NAMALWA (cell line): Measurements from ENCODE around the gene CHST9.
"Not testable (repeated sequence)": the region's sequence is repeated elsewhere in the genome, so short reads cannot be mapped to it uniquely, and the experiment has no call there.

Source experiments
- DNase-seq: peaks from one replicate; pipeline ENCODE4 v3.0.0-alpha.2; 2015; ENCODE audit warnings: low spot score

CHST9 gene

DNA sequence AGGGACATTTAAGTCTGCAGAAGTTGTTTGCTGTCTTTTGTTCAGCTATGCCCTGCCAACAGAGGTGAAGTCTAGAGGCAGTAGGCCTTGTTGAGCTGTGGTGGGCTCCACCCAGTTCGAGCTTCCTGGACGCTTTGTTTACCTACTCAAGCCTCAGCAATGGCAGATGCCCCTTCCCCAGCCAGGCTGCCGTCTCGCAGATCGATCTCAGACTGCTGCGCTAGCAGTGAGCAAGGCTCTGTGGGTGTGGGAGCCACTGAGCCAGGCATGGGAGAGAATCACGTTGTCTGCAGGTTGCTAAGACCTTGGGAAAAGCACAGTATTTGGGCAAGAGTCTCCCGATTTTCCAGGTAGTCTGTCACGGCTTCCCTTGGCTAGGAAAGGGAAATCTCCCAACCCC is 91.8 kb downstream of the CHST9 start:
- not testable (repeated sequence) for DNase-seq

DNA sequence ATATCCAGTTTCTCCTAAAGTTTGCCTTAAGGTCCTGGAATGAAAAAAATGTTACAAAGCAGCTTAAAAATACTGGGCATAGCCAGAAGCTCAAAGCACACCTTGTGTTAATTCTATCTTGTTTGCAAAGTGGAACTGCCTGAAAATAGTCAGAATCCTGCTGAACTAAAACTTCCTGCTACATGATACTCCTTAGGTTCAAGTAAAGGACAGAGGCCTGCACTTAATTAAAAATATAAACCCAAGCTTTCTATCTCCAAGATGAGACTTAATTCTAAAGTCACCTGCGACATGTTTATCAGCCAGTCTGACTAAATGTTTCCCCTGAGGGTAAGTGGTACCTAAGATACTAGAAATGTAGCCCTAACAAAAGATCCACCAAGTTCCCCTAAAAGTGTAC is 103.4 kb downstream of the CHST9 start:
- DNase-seq, result no peak

DNA sequence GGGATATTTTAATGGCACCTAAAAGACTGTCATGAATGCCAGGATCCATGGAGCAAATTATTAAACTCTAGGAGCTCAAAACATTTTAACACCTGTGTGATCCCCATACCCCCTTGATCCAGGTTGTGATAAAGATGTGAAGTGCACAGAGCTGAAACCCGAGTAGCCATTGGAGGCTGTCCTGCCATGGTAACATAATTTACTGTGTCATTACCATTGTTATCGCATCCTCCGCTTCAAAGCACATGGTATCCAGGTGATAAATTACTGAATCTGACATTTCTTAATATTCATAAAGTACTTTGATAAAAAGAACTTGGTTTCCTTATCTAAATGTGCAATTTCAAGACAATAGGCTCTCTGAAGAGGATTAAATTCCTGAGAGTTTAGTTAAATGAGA is 109.3 kb downstream of the CHST9 start:
- no peak for DNase-seq

DNA sequence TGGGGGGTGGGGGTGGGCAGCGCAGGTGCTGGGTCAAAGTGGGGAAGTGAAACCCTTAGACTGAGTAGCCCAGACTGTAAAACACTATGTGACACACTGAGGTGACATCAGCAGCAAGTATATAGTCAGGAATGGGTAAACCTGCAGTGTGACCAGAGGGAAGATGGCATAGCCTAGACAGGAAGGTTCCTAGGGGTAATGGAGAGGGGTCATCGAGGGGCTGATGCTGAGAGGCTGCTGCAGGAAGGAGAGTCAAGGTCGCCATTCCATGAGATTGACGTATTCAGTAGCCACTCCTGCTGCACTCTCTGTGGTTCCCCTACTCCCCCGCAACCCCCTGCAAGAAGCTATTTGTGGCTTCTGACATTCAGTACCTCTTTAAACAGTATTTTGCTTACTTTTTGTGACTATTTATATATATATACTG is 111.7 kb downstream of the CHST9 start:
- peak; percentile 85 for DNase-seq

DNA sequence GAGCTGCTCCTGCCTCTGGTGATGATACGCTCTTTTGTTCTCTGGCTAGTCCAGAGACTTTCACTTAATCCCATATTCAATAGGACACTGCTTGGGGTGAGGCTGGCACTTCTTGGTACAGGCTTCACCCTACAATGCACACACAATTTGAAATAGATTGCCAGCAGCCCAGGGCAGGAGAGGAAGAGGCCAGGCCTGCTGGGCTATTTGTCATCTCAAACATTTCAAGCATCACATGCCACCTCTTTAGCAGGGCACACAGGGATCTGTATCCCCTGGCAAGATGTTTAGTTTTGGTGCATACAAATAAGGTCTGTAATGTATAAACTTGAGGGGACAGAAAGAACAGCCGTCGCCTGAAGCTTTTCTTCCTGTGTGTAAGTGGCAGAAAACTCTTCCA is 120.4 kb downstream of the CHST9 start:
- no peak for DNase-seq

DNA sequence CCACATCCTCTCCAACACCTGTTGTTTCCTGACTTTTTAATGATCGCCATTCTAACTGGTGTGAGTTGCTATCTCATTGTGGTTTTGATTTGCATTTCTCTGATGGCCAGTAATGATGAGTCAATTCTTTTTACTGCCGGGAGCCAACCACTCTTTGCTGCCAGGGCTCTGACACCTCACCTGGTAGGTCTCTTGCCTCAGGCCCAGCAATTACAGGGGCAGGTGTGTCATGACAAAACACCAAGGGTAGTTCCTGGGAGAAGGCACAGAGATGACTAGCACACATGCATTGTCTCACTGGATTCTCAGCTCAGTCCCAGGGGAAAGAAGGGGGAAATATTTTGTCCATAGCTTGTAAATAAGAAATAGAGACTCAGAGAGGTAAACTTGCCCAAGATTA is 122.3 kb downstream of the CHST9 start:
- no peak for DNase-seq

DNA sequence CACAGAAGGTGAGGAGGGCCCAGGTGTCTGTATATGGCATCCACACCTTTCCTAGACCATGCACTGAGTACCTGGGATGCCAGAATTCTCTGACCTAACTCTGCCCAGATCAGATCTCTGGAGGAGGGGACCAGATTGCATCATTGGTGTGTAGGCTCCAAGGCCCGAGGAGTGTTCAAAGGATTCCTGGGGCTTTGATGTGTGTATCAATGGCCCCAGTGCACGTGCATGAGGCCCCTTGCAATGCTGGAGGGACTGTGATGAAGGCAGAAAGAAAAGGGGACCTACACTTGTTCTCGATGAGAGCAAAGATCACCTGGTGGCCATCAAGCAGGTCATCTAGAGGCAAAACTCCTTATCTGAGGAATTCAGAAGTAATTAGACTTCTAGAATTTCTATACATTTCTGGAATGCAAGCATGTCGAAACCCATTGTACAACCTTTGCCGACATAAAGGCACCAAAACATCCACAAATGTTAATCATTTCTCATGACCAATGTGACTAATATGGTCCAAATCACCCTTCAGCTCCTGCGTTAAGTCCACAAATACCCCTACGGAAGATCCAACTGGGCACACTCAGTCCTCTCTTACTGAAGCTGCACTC is 123.5 kb downstream of the CHST9 start:
- DNase-seq, result no peak

DNA sequence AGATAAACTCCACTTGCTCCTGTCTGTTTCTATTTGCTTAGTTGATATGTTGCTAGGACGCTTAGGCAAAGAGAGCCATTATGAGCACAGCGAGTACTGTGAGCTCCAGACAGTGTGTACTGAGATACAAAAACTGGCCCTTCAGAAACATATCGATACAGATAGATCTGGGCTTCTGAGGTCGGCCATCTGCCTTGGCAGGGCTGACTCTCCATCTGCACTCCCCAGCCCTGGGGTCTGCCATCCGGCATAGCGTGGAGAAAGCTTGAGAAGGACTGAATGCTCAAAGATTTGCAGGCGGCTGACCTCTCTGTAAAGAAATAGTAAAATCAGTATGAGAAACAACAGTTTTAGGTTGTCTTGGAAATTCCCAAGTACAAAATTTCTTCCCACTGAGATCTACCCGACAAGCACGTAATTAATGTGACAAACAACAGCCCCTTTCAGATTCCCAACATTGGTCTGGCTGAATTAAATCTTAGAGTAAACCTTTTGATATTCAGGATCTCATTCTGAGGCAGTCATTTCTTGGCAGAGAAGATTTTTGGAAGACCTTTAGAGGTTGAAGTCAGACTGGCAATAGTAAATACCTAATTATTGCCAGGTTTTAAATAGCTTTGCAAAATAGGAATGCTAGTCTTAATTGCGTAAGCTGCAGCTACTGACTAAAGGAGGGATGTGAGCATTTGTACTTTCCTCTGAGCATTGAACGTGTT is 127.4 kb downstream of the CHST9 start:
- DNase-seq, result no peak

DNA sequence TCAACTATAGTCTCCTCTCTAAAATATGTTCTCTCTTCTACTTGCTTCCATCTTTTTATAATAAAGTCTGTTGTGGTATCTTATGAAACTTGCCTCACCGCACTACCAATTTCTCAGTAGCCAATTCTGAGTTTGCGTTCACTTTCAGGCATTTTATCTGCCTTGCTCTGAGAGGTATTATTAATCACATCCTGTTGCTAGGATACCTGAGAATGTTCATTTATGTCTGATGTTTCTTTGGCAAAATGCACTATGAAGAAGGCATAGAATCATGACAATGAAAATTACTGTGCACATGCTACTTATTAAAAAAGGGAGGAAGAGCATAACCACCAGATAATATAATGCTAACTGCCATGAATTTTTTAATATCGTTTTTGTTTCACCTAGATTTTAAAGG is 130.2 kb downstream of the CHST9 start:
- no peak for DNase-seq

DNA sequence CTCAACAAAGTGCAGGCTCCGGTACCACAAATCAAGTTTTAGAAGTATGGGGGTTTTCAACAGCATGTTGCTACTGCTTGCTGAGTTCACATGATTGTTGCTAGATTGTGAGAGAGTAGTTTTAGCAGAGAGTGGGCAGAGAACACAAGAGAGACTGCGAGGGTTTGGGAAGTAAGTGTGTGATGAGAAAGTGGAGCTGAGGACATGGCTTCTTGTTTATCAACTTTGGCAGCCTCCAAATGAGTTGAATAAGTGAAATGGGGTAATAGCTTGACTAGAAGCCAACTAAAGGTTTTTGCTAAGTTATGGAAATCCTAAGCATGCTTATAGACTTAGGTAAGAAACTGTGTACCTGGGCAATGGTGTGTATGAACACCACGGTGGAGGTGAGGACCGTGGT is 135.1 kb downstream of the CHST9 start:
- no peak for DNase-seq

DNA sequence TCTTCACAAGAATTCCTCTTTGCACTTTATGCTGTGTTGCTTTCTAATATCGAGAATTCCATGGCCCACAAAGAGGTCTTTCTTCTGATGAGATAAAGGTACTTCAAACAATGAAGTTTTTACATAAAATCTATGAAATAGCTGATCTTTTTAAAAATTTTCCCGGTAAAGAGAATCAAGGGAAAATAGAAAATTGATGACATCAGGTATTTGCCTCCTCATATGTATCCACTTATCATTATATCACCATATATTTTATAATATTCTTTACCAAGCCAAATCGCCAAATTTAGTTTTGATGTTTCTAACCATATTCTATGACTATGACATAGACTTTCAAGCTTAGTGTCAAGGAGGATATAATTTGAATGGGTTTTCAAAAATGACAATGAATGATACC is 139.8 kb downstream of the CHST9 start:
- no peak for DNase-seq

DNA sequence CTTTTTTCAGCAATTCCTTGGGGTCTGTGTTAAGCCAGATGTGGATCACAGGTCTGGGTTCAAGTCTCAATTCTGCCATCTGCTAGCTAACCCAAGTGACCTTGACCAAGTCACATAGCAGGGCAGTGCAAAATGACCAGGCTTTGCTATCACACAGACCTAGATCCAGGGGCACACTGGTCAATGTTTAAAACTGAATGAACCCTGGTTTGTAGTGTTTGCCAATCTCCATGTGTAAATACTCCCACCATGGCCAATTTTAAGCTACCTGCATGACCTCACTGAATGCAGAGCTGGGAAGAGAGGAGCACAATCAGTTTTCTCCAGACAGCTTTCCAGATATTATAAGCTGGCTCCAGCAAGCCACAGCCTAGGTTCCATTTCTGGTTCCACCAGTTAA is 142.9 kb downstream of the CHST9 start:
- no peak for DNase-seq

DNA sequence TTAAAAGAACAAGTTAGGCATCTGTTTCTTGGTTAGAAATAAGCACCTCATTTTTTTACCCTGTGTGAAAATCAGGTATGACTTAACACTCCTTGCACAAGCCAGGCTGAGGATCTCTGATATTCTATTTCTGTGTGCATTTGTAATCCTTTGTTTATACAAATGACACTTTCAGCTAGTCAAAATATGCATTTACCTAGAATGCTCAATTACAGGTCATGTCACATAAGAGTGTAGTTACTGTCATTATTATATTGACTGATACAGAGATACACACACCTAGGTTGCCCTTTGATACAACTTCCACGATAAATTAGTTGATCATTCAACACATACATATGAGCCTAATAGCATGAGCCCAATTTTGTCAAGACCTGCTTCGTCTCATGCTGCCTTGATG is 144.3 kb downstream of the CHST9 start:
- DNase-seq, result no peak

DNA sequence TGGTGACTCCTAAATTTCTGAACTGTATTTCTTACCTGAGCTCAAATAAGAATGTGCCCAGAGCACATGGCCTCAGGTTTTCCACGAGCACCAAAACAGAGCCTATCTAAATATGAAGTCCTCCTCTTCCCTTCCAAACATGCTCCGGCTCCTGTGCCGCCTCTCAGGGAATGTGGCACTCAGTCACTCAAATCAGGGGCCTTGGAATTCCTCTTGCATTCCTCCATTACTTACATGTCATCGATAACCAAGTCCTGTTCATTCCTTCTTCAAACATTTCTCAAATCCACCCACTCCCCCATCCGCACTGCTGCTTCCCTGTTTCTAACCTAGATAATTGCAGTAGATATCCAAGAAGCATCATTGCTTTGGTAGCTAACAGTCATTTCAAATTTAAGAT is 151.4 kb downstream of the CHST9 start:
- DNase-seq, result no peak

DNA sequence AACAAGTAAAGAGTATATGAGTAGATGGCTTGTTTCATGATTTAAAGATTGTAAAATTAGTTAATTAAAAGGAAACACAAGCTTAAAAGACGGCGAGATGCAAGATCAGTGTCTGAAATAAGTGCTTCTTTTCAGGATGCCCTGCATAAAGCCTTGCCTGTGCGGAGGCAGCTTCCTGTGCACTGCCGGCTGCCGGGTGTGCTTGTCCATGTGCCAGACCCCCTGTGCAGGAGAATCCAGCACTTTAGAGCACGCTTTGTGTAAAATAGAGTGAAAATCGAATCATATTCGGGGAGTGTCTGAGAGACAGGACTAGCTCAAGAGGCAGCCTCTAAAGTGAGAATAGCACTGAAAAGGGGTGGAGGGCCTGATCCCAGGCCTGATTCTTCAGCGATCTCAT is 154.7 kb downstream of the CHST9 start:
- no peak for DNase-seq

DNA sequence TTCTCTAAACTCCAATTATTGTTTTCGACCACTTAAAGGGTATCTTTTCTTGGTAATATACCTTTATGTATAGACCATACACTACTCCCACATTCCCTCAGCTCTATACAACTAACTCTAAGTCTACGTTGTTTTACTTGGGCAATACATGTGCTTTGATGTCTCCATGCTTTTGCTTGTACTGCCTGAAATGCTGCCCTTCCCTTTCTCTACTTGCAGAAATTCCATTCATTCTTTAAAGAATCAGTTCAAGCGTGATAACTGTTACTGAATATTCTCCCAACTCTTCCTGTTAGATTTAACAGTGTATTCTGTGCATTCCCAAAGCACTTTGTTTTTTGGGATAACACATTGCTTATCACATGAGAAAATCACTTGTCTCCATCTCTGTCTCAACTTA is 162.6 kb downstream of the CHST9 start:
- no peak for DNase-seq

DNA sequence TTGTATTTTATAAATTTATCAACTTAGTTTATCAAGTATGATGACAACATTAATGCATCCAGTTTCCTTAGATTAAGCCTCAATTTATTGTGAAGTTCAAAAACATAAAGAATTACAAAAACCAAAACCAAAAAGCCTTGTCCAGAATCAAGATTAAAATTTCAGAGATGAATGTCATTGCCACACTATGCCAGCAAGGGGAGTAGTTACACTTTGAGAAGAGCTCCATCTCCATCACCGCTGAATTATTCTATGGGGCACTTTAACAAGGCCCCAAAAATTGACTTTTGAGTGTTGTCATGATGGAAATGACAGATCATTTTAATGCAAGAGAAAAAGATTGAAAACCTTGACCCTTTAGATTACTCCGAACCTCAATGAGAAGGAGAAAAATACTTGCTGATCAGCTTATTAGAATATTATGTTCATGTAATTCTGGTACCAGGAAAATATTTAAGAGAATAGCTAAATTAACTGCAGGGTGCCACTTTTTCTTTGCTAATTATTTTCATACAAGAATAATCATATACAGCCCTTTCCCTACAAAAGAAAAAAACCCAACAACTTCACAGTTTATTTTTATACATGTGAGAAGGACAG is 167.1 kb downstream of the CHST9 start:
- DNase-seq, result peak; percentile 57

DNA sequence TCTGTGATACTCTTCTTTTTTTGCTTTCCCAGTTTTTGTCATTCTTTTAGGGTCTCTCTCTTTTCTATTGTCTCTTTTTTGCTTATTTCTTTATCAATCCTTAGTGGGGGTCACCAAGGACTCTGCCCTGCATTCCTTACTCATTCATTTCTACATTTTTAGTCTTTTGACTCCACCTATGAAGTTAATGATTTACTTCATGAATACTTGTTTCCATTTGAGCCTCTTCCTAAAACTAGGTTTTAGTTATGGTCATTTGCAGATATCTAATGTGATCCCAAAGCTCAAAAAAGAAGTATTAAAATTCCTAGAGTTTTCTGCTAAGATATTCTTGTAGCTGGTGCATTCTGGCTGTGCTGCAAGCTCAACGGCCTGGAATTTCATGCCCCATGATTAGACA is 170.3 kb downstream of the CHST9 start:
- no peak for DNase-seq

DNA sequence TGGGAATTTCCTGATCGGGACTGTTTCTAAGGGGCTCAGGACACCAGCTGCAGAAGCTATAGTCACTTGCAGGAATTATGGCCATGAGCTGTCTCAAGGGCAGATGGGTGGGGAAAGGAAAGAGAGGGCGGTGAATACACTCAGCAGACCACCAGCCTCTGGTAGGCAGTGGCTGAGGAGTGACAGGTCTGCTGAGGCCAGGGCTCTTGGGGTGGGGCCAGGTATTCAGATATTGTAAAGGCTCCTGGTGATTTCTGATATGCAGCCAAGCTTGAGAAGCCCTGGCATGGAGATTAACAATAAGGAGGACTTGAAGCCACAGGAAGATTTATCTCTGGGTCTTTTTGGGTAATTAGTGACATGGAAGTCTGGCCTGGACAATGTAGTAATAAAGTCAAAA is 174.3 kb downstream of the CHST9 start:
- no peak for DNase-seq

DNA sequence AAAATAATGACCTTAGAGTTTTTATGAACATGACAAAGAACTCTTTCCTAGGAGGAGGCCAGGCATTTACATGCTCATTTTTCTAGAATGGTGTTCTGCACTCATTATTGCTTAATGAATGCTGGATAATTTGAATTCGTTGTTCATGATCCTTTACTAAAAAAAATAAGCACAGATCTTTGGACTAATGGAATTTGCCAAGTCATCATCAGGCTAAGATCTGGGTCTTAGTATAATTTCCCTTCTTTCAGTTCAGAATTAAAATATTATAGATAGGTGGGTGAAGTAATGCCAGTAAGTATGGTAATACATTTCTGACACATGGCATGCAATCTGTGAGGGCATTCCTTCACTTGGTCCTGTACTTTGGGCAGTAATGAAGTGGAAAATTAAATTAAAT is 175.8 kb downstream of the CHST9 start:
- no peak for DNase-seq

DNA sequence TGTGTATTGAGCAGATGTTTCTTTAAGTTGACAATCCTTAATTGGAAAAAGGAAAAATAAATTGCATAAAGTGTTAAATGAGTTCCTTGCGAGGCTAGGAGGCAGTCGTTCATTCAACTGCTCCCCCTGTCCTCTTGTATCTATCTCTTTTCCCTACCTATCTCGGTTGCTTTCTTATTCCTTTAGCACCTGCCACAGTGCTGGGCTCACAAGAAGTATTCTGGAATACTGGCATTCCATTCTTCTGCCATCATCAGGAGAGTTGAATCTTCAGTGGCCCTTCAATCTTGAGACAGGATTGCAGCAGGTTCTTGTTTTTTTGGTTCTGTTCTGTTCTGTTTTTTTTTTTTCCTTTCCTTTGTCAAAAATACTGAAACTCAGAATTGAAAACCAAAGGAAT is 176.5 kb downstream of the CHST9 start:
- no peak for DNase-seq

DNA sequence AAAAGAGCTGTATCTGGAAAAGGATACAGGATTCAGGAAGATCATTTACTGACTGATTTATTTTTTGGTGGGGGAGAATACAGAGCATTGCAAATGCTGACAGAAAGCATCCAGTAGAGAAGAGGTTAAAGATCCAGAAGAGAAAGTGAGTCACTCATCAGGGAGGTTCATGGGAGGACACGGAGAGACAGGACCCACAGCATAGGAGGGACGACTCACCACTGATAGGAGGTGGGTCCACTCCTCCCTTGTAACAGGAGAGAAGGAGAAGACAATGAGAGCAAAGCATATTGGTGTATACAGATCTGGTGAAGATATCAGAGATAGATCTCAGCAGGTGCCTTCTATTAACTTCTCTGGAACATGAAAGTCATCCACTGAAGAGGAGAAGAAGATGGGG is 177.2 kb downstream of the CHST9 start:
- no peak for DNase-seq

DNA sequence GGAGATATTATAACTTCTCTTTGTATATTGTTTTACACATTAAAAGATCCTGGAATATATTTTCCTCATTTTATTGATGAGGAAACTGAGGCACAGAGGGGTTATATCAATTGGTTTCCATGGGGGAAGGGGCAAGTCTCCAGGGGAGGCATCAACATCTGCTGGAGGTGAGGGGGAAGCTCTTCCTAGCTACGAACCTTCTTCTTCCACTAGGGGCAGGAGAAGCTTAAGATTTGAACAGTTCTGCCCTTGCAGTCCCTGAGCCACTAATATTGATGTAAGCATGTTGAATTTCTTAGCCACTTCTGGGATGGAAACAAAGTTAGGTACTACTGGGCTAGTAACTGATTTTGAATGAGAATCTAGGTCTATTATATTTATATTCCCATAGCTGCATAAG is 179.5 kb downstream of the CHST9 start:
- DNase-seq, result peak; percentile 64
